ENCODE results near the gene DNAH7. TPM values are rescaled to one million over a fixed set of nuclear protein-coding genes. Genes with fewer than 3 reads are reported as not detected.

DNAH7 gene
- total and polyA plus RNA-seq, 2 donors (not counting 1 experiment from before 2014, with no cell fraction given) = 0.01 to 0.05 TPM

- Histone ChIP-seq H3K4me1 (ENCODE audit: control insufficient read depth in 2 of 2, insufficient read depth in 2 of 2, low read length in 2 of 2) (no peaks in the 10 kb centered on the region), H3K4me3 (ENCODE audit: control extremely low read depth in 1 of 5, extremely low read depth in 1 of 5, insufficient read depth in 1 of 5, low read depth in 2 of 5, low read length in 4 of 5) (no peak overlapping the region), H3K36me3 (replicated peaks in 1 of 2; ENCODE audit: control extremely low read depth in 1 of 2, control insufficient read depth in 1 of 2, extremely low read depth in 1 of 2, insufficient read depth in 2 of 2, low read length in 1 of 2) (no peaks in the 10 kb centered on the region), H3K27ac (ENCODE audit: low read length in 2 of 2) (no peak overlapping the region), H3K9ac (ENCODE audit: low read length) (no peak overlapping the region), H3K79me2 (ENCODE audit: control insufficient read depth, insufficient read depth, low read length) (no peaks in the 10 kb centered on the region), H2AFZ (ENCODE audit: insufficient read depth, low read depth, low read length, poor library complexity, severe bottlenecking) (no peak overlapping the region), H4K20me1 (ENCODE audit: control insufficient read depth, insufficient read depth, low read length, poor library complexity, severe bottlenecking) (no peaks in the 10 kb centered on the region), H3K9me3 (ENCODE audit: control extremely low read depth in 1 of 3, control insufficient read depth in 2 of 3, insufficient read depth in 1 of 3, low read length in 2 of 3) (peaks cover 2 to 17% (median 6%) of the 10 kb centered on the region in 3 donors), H3K27me3 (replicated peaks in 1 of 4; ENCODE audit: control extremely low read depth in 1 of 4, control insufficient read depth in 3 of 4, insufficient read depth in 4 of 4, low read length in 3 of 4) (no peaks in the 10 kb centered on the region), H3K4me2 (replicated peaks; ENCODE audit: low read depth, low read length, poor library complexity, severe bottlenecking) (no peak overlapping the region)
- intact Hi-C loops (cut with micrococcal nuclease) = no loop called here
- TF ChIP-seq CTCF (IDR thresholded peaks at IDR 0.05) (no peak), EZH2 (IDR thresholded peaks at IDR 0.05; ENCODE audit: borderline replicate concordance, insufficient read depth, low read depth, low read length, poor library complexity, severe bottlenecking) (no peak)
- Mint-ChIP-seq H3K4me3 (no peak overlapping the region), H3K27me3 (no peaks in the 10 kb centered on the region), H3K4me1 (no peaks in the 10 kb centered on the region), H3K27ac (no peak overlapping the region), H3K9me3 (ENCODE audit: insufficient read depth) (peaks cover 9% of the 10 kb centered on the region)
- DNase-seq (no peak), ATAC-seq (ENCODE audit: low read depth) (no peak)
- WGBS (ENCODE audit: insufficient coverage) = 96% methylated on average over 3 of the region's 3 CpGs
- POLR2A ChIA-PET = no interaction called here
- CTCF ChIA-PET = no interaction called here
Observed at GRCh38 chr2:195758846-195759245, 309.8 kb downstream of the DNAH7 start.

- Histone ChIP-seq H3K4me1 (ENCODE audit: control insufficient read depth in 2 of 2, insufficient read depth in 2 of 2, low read length in 2 of 2) (no peaks in the 10 kb centered on the region), H2AFZ (ENCODE audit: insufficient read depth, low read depth, low read length, poor library complexity, severe bottlenecking) (no peak overlapping the region), H3K79me2 (ENCODE audit: control insufficient read depth, insufficient read depth, low read length) (no peaks in the 10 kb centered on the region), H3K27ac (ENCODE audit: low read length in 2 of 2) (no peak overlapping the region), H3K27me3 (replicated peaks in 1 of 4; ENCODE audit: control extremely low read depth in 1 of 4, control insufficient read depth in 3 of 4, insufficient read depth in 4 of 4, low read length in 3 of 4) (no peaks in the 10 kb centered on the region), H3K4me2 (replicated peaks; ENCODE audit: low read depth, low read length, poor library complexity, severe bottlenecking) (no peak overlapping the region), H3K9ac (ENCODE audit: low read length) (no peak overlapping the region), H4K20me1 (ENCODE audit: control insufficient read depth, insufficient read depth, low read length, poor library complexity, severe bottlenecking) (no peaks in the 10 kb centered on the region), H3K9me3 (ENCODE audit: control extremely low read depth in 1 of 3, control insufficient read depth in 2 of 3, insufficient read depth in 1 of 3, low read length in 2 of 3) (peaks cover 2 to 17% (median 6%) of the 10 kb centered on the region in 3 donors), H3K36me3 (replicated peaks in 1 of 2; ENCODE audit: control extremely low read depth in 1 of 2, control insufficient read depth in 1 of 2, extremely low read depth in 1 of 2, insufficient read depth in 2 of 2, low read length in 1 of 2) (no peaks in the 10 kb centered on the region), H3K4me3 (ENCODE audit: control extremely low read depth in 1 of 5, extremely low read depth in 1 of 5, insufficient read depth in 1 of 5, low read depth in 2 of 5, low read length in 4 of 5) (no peak overlapping the region)
- Mint-ChIP-seq H3K27me3 (no peaks in the 10 kb centered on the region), H3K9me3 (ENCODE audit: insufficient read depth) (peaks cover 2% of the 10 kb centered on the region), H3K4me1 (no peaks in the 10 kb centered on the region), H3K4me3 (no peak overlapping the region), H3K27ac (no peak overlapping the region)
- ChIA-PET CTCF (no interaction called here), POLR2A (no interaction called here)
- no peak for TF ChIP-seq CTCF (IDR thresholded peaks at IDR 0.05)
- no peak for TF ChIP-seq EZH2 (IDR thresholded peaks at IDR 0.05; ENCODE audit: borderline replicate concordance, insufficient read depth, low read depth, low read length, poor library complexity, severe bottlenecking)
- DNase-seq (no peak), ATAC-seq (ENCODE audit: low read depth) (no peak)
- intact Hi-C loops (cut with micrococcal nuclease) = no loop called here
- 83% methylated on average over 2 of the region's 7 CpGs for WGBS (ENCODE audit: insufficient coverage)
Observed at GRCh38 chr2:195756218-195756942, 312.3 kb downstream of the DNAH7 start.
